ENCODE results near the gene PAFAH2. TPM values are rescaled to one million over a fixed set of nuclear protein-coding genes. Genes with fewer than 3 reads are reported as not detected.
"Not testable (repeated sequence)": the region's sequence is repeated elsewhere in the genome, so short reads cannot be mapped to it uniquely, and the experiment has no call there.

The PAFAH2 gene
- total and polyA plus RNA-seq, 4 donors, result 9.0 to 13.8 (median 10.8) TPM

GRCh38 chr1:25944986-25945385, 52.9 kb downstream of the PAFAH2 start:
- Histone ChIP-seq H3K36me3 (ENCODE audit: control insufficient read depth in 4 of 4, insufficient read depth in 3 of 4, low read depth in 1 of 4, low read length in 3 of 4) (no peaks in the 10 kb centered on the region), H3K4me3 (ENCODE audit: low read depth in 1 of 3, low read length in 3 of 3) (no peak overlapping the region), H3K27ac (ENCODE audit: low read depth in 1 of 2, low read length in 2 of 2) (no peak overlapping the region), H3K9ac (ENCODE audit: low read depth in 1 of 2, low read length in 2 of 2) (no peak overlapping the region), H3K27me3 (ENCODE audit: control insufficient read depth in 4 of 4, insufficient read depth in 4 of 4, low read length in 3 of 4) (no peaks in the 10 kb centered on the region), H3K4me1 (ENCODE audit: control insufficient read depth in 4 of 4, insufficient read depth in 4 of 4, low read length in 3 of 4) (no peaks in the 10 kb centered on the region), H3K9me3 (ENCODE audit: control insufficient read depth in 4 of 4, low read length in 3 of 4) (no peaks in the 10 kb centered on the region)
- 77% methylated on average over 3 of the region's 3 CpGs for WGBS
- TF ChIP-seq RXRA (IDR thresholded peaks at IDR 0.05), result no peak
- DNase-seq (ENCODE audit: low spot score), result no peak

DNA sequence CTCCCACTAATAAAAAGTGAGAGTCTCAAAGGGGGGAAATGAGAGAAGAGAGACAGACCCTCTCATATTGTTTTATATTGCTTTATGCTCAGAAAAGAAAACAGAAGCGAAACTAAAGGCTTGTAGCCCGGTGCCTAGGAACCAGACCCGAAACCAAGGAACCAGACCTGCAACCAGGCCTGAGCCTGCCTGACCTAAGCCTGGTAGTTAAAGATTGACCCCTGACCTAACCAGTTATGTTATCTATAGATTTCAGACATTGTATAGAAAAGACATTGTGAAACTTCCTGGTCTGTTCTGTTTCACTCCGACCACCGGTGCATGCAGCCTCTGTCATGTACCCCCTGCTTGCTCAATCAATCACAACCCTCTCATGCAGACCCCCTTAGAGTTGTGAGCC, 54.4 kb downstream of the PAFAH2 start:
- not testable (repeated sequence) for H3K4me1 ChIP-seq (ENCODE audit: control insufficient read depth in 4 of 4, insufficient read depth in 4 of 4, low read length in 3 of 4); H3K36me3 ChIP-seq (ENCODE audit: control insufficient read depth in 4 of 4, insufficient read depth in 3 of 4, low read depth in 1 of 4, low read length in 3 of 4); DNase-seq (ENCODE audit: low spot score); H3K27me3 ChIP-seq (ENCODE audit: control insufficient read depth in 4 of 4, insufficient read depth in 4 of 4, low read length in 3 of 4); H3K9ac ChIP-seq (ENCODE audit: low read depth in 1 of 2, low read length in 2 of 2); H3K4me3 ChIP-seq (ENCODE audit: low read depth in 1 of 3, low read length in 3 of 3); H3K27ac ChIP-seq (ENCODE audit: low read depth in 1 of 2, low read length in 2 of 2); H3K9me3 ChIP-seq (ENCODE audit: control insufficient read depth in 4 of 4, low read length in 3 of 4)
- WGBS, result 84% methylated on average over 5 of the region's 5 CpGs

DNA sequence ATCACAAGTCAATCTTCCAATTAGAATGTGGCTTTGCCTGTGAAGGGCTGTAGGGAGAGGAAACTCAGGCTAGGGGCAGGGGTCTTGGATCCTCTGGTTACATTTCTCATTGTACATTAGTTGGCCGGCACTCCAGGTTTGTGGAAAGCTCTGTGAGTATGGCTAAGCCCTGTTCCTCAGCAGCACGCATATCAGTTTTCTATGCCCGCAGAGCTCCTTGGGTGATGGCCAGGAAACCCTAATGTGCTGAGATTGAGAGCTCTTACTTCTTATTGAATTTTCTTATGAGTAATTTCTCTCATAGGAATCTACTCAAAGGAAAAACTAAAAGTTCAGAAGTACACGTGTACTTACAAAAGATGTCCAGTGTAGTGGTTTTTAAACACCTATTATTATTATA, 60.9 kb downstream of the PAFAH2 start:
- Histone ChIP-seq H3K9ac (ENCODE audit: low read depth in 1 of 2, low read length in 2 of 2) (no peak overlapping the region), H3K4me1 (ENCODE audit: control insufficient read depth in 4 of 4, insufficient read depth in 4 of 4, low read length in 3 of 4) (no peaks in the 10 kb centered on the region), H3K27ac (ENCODE audit: low read depth in 1 of 2, low read length in 2 of 2) (no peak overlapping the region), H3K4me3 (ENCODE audit: low read depth in 1 of 3, low read length in 3 of 3) (no peak overlapping the region), H3K9me3 (ENCODE audit: control insufficient read depth in 4 of 4, low read length in 3 of 4) (no peaks in the 10 kb centered on the region), H3K27me3 (ENCODE audit: control insufficient read depth in 4 of 4, insufficient read depth in 4 of 4, low read length in 3 of 4) (no peaks in the 10 kb centered on the region), H3K36me3 (ENCODE audit: control insufficient read depth in 4 of 4, insufficient read depth in 3 of 4, low read depth in 1 of 4, low read length in 3 of 4) (no peaks in the 10 kb centered on the region)
- DNase-seq (ENCODE audit: low spot score), result no peak
- WGBS, result 90% methylated on average over 4 of the region's 4 CpGs
- TF ChIP-seq REST (IDR thresholded peaks at IDR 0.05), result no peak
- TF ChIP-seq YY1 (IDR thresholded peaks at IDR 0.05), result no peak
- no peak for TF ChIP-seq RXRA (IDR thresholded peaks at IDR 0.05)
- no peak for TF ChIP-seq TAF1 (conservative IDR thresholded peaks at IDR 0.05)
- TF ChIP-seq RAD21 (IDR thresholded peaks at IDR 0.05), result no peak
- no peak for TF ChIP-seq FOXA2 (IDR thresholded peaks at IDR 0.05)
- TF ChIP-seq NR2F2 (IDR thresholded peaks at IDR 0.05), result no peak
- TF ChIP-seq JUND (IDR thresholded peaks at IDR 0.05), result no peak
- TF ChIP-seq CTCF (IDR thresholded peaks at IDR 0.05; ENCODE audit: low read depth, low read length, missing input control), result no peak
- no peak for TF ChIP-seq SP1 (IDR thresholded peaks at IDR 0.05)
- TF ChIP-seq HNF4G (IDR thresholded peaks at IDR 0.05), result no peak
- TF ChIP-seq ZBTB33 (IDR thresholded peaks at IDR 0.05), result no peak
- no peak for TF ChIP-seq ATF3 (IDR thresholded peaks at IDR 0.05)
- no peak for TF ChIP-seq HNF4A (conservative IDR thresholded peaks at IDR 0.05)
- TF ChIP-seq, protein P1, sequence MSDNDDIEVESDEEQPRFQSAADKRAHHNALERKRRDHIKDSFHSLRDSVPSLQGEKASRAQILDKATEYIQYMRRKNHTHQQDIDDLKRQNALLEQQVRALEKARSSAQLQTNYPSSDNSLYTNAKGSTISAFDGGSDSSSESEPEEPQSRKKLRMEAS (IDR thresholded peaks at IDR 0.05), result no peak
- TF ChIP-seq GABPA (IDR thresholded peaks at IDR 0.05 in 1 of 2, conservative IDR thresholded peaks at IDR 0.05 in 1 of 2), result no peak
- TF ChIP-seq EGR1 (IDR thresholded peaks at IDR 0.05; ENCODE audit: low read depth in 2 of 2), result no peak
- no peak for TF ChIP-seq FOXA1 (IDR thresholded peaks at IDR 0.05)

Measured in liver (tissue), 9 donors.